Measurements from ENCODE around the gene HIPK3. TPM values are rescaled to one million over a fixed set of nuclear protein-coding genes. Genes with fewer than 3 reads are reported as not detected.

HIPK3 gene
- total RNA-seq, 1 donor from 2014 or later, result 138 TPM

DNA sequence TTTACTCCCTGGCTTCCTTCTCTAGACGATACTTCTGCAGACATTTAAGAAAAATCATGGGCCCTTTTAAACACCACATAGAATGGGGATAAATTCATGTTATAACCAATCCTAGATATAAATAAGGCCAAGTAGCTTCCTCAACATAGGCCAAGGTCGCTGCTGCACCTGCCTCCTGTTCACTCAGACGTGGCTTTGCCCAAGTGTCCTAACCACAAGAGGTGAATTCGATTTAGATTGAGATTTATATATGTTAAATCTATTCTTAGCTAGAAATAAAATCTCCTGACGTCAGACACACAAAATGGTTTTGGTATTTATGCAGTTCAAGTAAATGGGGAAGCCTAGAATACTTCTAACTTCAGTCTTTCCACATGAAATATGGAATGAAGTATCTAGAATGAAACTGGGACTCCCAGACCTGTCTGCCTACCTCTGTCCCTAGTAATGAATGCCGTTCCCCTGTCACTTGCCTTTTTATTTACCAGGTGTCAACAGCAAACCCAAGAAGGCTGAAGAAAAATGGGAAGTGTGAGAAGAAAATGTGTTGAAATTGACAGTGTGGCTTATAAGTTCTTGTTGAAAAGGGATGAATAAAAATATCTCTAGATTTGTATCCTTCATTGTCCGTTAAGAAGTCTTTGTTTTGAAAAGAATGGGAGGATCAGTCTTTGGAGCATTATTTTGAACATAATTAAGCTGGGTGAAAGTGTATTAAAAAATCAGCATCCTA lies 131.8 kb downstream of the HIPK3 start:
- TF ChIP-seq, protein P1, sequence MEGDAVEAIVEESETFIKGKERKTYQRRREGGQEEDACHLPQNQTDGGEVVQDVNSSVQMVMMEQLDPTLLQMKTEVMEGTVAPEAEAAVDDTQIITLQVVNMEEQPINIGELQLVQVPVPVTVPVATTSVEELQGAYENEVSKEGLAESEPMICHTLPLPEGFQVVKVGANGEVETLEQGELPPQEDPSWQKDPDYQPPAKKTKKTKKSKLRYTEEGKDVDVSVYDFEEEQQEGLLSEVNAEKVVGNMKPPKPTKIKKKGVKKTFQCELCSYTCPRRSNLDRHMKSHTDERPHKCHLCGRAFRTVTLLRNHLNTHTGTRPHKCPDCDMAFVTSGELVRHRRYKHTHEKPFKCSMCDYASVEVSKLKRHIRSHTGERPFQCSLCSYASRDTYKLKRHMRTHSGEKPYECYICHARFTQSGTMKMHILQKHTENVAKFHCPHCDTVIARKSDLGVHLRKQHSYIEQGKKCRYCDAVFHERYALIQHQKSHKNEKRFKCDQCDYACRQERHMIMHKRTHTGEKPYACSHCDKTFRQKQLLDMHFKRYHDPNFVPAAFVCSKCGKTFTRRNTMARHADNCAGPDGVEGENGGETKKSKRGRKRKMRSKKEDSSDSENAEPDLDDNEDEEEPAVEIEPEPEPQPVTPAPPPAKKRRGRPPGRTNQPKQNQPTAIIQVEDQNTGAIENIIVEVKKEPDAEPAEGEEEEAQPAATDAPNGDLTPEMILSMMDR (IDR thresholded peaks at IDR 0.05), result no peak
- ATAC-seq (no peak), DNase-seq (no peak)
- H3K4me1 ChIP-seq, result no peaks in the 10 kb centered on the region
- no peaks in the 10 kb centered on the region for H3K27me3 ChIP-seq (ENCODE audit: low read depth)
- peaks cover 15% of the 10 kb centered on the region for H3K9me3 ChIP-seq
- no peaks in the 10 kb centered on the region for H3K36me3 ChIP-seq
- intact Hi-C loops (cut with DNase I), result no loop called here
- no peak overlapping the region for H3K4me3 ChIP-seq
- H3K27ac ChIP-seq, result no peak overlapping the region

DNA sequence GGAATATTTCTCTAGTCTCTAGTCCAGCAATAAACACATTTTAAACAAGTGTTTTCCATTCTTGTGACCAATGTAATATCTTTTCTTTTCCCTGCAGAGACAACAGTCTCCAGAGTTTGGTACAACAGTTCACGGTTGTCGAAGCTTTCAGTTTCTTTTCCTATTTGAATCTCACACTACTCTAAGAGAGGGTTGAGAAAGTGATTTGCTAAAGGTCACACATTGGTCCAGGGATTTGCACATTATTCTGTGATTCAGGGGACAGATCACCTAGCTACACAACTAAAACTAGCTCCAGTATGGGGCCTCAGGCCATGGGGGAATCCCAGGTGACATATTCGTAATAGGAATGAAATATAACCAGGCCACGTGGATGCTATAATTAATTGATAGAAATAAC lies 132.5 kb downstream of the HIPK3 start:
- Histone ChIP-seq H3K9me3 (peaks cover 15% of the 10 kb centered on the region), H3K4me3 (no peak overlapping the region), H3K36me3 (no peaks in the 10 kb centered on the region), H3K27ac (no peak overlapping the region), H3K27me3 (ENCODE audit: low read depth) (no peaks in the 10 kb centered on the region), H3K4me1 (no peaks in the 10 kb centered on the region)
- TF ChIP-seq, protein P1 (IDR thresholded peaks at IDR 0.05), result no peak
- intact Hi-C loops (cut with DNase I), result no loop called here
- no peak for ATAC-seq
- DNase-seq, result no peak

DNA sequence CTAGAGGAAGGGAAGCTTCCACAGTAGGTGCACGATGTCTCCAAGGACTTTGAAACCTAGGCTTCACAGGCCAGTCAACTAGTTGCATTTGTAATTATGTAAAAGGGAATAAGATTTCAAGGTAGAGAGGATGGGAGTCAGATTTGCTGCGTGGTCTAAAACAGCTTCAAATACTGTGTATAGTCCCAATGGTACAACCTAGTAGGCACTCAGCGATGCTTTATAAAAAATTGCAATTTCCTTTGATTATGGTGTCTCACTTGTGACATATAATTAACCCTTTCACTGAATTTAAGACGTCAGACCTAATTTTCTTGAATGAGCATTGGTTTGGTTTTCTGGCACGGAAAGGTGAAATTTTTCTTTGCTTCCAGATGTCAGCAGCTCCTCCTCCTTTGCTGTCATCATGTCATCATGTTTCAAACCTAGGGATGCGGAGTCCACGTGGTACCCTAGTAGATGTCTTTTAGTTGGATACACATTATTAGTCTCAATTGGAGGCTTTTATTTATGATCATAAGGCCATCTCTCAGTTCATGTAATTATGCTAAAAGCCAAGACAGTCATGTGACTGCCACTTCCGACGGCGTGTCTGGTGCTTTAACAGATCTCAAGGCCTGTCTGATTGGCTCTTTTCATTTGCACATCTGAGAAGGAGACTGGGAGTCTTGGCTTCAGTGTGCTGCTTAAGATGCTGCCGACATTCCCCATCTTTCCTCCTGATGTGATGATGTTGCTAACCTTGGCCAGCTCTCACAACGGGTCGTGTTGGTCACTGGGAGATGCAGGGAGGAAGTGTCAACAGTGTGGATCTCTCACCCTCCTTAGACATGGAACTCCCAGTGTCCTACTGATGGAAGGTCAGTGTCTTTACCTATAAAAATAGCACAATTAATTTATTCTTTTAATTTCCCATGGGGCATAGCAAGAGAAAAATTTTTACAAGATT lies 134.0 kb downstream of the HIPK3 start:
- Histone ChIP-seq H3K36me3 (no peaks in the 10 kb centered on the region), H3K27me3 (ENCODE audit: low read depth) (no peaks in the 10 kb centered on the region), H3K9me3 (peaks cover 3% of the 10 kb centered on the region), H3K4me3 (no peak overlapping the region), H3K27ac (no peak overlapping the region), H3K4me1 (no peaks in the 10 kb centered on the region)
- TF ChIP-seq, protein P1 (IDR thresholded peaks at IDR 0.05), result no peak
- ATAC-seq, result no peak
- intact Hi-C loops (cut with DNase I), result no loop called here
- no peak for DNase-seq

DNA sequence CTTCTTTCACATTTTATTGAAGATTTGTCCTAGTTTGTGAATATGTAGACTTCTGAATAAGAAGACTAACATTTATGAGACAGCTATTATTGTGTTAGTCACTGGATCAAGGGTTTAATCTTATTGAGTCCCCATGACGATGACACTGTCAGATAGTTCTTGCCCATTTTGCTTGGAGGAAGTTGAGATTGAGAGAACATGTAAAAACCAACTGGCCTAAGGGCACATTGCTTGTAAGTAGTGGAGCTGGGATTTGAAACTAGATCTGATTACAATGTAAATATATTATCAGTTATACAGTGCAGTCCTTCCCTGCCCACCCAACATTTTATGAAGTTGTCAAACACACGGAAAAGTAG lies 134.7 kb downstream of the HIPK3 start:
- Histone ChIP-seq H3K4me1 (no peaks in the 10 kb centered on the region), H3K4me3 (no peak overlapping the region), H3K9me3 (no peaks in the 10 kb centered on the region), H3K27me3 (ENCODE audit: low read depth) (no peaks in the 10 kb centered on the region), H3K27ac (no peak overlapping the region), H3K36me3 (no peaks in the 10 kb centered on the region)
- ATAC-seq (no peak), DNase-seq (no peak)
- TF ChIP-seq, protein P1 (IDR thresholded peaks at IDR 0.05), result no peak
- intact Hi-C loops (cut with DNase I), result no loop called here

DNA sequence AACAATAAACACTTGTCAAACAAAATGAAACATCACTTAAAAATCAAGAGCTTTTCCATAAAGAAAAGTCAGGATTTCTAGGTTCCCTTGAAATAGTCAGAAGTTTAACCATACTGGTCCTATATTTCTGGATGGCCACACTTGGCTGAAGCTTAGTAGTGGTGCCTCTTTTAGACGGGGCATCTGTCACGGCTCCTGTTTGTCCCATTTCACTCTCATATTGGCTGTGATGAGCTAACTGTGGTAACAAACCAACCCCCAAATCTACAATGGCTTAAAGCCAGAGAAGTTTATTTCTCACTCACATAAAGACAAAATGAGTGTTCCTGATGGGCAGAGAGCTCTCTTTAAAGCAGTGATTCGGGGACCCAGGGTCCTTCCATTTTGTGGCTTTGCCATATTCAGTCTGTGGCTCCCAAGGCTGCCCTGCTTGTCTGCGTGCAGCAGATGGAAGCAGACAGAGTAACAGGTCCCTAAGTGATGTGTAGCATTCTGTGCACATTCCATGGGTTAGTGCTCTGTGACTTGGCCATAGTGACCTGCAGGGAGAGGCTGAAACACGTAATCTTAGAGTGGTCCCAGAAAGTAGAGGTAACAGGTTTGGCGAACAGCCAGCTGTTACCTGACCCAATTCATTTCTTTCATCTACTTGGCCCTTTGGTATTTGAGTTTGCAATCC lies 137.4 kb downstream of the HIPK3 start:
- Histone ChIP-seq H3K27me3 (ENCODE audit: low read depth) (peaks cover 2% of the 10 kb centered on the region), H3K4me1 (no peaks in the 10 kb centered on the region), H3K27ac (no peak overlapping the region), H3K4me3 (no peak overlapping the region), H3K36me3 (no peaks in the 10 kb centered on the region), H3K9me3 (no peaks in the 10 kb centered on the region)
- no peak for ATAC-seq
- intact Hi-C loops (cut with DNase I), result no loop called here
- TF ChIP-seq, protein P1 (IDR thresholded peaks at IDR 0.05), result no peak
- no peak for DNase-seq
